SK-N-SH treated with all-trans-retinoic acid at 6 μM for 48 hours (cell line): Measurements from ENCODE around the gene PEX5L.
"Not testable (repeated sequence)": the region's sequence is repeated elsewhere in the genome, so short reads cannot be mapped to it uniquely, and the experiment has no call there.

Experiments used
- RARB ChIP-seq: fragments of 250-450 bp; sonication (Bioruptor Pico); IDR thresholded peaks from 2 replicates; pipeline ENCODE4 v1.8.0; 2021; ENCODE audit warnings: mild to moderate bottlenecking, moderate library complexity
- TCF4 ChIP-seq: fragments of 250-450 bp; sonication (Bioruptor Pico); IDR thresholded peaks from 2 replicates; pipeline ENCODE4 v1.8.0; 2021; ENCODE audit warnings: mild to moderate bottlenecking, moderate library complexity, borderline replicate concordance
- ZFP30 ChIP-seq: fragments of 450-650 bp; formaldehyde crosslinking; IDR thresholded peaks from 2 replicates; pipeline ENCODE4 v1.5.0; 2022; ENCODE audit warnings: mild to moderate bottlenecking, moderate library complexity
- ZNF565 ChIP-seq: fragments of 450-650 bp; formaldehyde crosslinking; conservative IDR thresholded peaks from 2 replicates; pipeline ENCODE4 v1.5.0; 2020; ENCODE audit warnings: low read depth, mild to moderate bottlenecking, moderate library complexity
- ZNF8 ChIP-seq: fragments of 450-650 bp; formaldehyde crosslinking; IDR thresholded peaks from 2 replicates; pipeline ENCODE4 v1.5.0; 2020; ENCODE audit warnings: mild to moderate bottlenecking, moderate library complexity
- TF ChIP-seq, protein P1 (sequence below): fragments of 250-450 bp; sonication (Bioruptor Pico); IDR thresholded peaks from 2 replicates; pipeline ENCODE4 v1.8.0; 2020; ENCODE audit warnings: mild to moderate bottlenecking, moderate library complexity, borderline replicate concordance

DNA sequence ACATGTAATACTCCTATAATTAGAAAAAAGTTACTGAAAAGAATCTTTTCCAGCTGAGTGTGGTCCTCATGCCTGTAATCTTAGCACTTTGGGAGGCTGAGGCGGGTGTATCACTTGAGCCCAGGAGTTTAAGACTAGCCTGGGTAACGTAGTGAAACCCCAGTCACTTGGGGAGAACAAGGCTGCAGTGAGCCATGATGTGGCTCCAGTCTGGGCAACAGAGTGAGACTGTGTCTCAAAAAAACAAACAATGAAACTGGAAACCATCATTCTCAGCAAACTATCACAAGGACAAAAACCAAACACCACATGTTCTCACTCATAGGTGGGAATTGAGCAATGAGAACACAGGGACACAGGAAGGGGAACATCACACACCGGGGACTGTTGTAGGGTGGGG, 18.9 kb upstream of the PEX5L start:
- not testable (repeated sequence) for TF ChIP-seq TCF4 (CRISPR knock-in tag); RARB (CRISPR knock-in tag); ZNF8 (CRISPR knock-in tag); ZNF565; ZFP30 (CRISPR knock-in tag)
- TF ChIP-seq, protein P1, sequence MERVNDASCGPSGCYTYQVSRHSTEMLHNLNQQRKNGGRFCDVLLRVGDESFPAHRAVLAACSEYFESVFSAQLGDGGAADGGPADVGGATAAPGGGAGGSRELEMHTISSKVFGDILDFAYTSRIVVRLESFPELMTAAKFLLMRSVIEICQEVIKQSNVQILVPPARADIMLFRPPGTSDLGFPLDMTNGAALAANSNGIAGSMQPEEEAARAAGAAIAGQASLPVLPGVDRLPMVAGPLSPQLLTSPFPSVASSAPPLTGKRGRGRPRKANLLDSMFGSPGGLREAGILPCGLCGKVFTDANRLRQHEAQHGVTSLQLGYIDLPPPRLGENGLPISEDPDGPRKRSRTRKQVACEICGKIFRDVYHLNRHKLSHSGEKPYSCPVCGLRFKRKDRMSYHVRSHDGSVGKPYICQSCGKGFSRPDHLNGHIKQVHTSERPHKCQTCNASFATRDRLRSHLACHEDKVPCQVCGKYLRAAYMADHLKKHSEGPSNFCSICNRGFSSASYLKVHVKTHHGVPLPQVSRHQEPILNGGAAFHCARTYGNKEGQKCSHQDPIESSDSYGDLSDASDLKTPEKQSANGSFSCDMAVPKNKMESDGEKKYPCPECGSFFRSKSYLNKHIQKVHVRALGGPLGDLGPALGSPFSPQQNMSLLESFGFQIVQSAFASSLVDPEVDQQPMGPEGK (CRISPR knock-in tag) = not testable (repeated sequence)
